AG10803 (cell line): Measurements from ENCODE around the gene MARK3.

Experiments used
- DNase-seq: peaks from one replicate; pipeline ENCODE4 v3.0.0; 2010; ENCODE audit warnings: low read depth
- H3K4me3 ChIP-seq: 2 replicates; pipeline ENCODE4 v1.5.1; 2011; ENCODE audit warnings: mild to moderate bottlenecking, low read length, control low read depth
- TF ChIP-seq, protein P1 (sequence below): conservative IDR thresholded peaks from 2 replicates; pipeline ENCODE4 v1.5.1; 2011; ENCODE audit warnings: mild to moderate bottlenecking, low read length, control low read depth, inconsistent platforms

Gene MARK3

DNA sequence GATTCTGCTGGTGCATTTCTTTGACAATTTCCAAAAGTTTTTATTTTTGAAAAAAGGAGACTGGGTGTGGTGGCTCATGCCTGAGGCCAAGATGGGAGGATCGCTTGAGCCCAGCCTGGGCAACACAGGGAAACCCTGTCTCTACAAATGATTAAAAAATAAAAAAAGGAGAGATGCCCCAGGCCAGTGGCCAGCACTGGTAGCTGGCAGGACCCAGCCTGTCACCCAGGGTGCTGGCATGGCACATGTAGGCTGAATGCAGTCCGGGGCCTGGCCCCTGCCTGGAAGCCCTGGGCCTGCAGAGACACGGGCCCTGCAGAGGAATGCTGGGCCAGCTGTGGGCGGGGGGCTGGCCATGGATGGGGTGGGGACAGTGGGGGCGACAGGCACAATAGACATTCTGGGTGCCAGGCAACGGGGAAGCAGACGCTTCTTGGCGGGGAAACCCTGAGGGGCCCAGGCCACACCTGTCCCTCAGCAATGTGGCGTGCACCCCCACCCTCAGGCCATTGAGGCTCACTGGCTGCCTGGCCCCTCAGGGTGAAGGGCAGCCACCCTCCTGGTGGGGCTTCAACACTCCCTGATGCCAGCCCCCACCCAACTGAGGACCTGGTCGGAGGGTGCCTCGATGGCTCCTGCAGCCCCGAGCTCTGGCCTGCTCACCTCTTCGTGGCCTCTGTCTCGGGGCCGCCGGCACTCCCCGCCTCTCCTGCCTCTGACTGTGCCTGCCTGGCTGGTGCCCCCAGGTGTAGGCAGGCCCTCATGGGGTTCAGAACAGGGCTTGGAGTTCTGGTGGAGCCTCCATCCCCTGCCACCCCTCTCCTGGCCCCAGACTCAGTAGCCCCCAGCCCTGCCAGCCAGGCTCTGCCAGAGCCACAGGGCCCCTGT is 155.8 kb downstream of the MARK3 start:
- TF ChIP-seq, protein P1, sequence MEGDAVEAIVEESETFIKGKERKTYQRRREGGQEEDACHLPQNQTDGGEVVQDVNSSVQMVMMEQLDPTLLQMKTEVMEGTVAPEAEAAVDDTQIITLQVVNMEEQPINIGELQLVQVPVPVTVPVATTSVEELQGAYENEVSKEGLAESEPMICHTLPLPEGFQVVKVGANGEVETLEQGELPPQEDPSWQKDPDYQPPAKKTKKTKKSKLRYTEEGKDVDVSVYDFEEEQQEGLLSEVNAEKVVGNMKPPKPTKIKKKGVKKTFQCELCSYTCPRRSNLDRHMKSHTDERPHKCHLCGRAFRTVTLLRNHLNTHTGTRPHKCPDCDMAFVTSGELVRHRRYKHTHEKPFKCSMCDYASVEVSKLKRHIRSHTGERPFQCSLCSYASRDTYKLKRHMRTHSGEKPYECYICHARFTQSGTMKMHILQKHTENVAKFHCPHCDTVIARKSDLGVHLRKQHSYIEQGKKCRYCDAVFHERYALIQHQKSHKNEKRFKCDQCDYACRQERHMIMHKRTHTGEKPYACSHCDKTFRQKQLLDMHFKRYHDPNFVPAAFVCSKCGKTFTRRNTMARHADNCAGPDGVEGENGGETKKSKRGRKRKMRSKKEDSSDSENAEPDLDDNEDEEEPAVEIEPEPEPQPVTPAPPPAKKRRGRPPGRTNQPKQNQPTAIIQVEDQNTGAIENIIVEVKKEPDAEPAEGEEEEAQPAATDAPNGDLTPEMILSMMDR, result no peak
- no peak for DNase-seq
- H3K4me3 ChIP-seq, result no peak overlapping the region; the same call in 1 of the 2 replicates

DNA sequence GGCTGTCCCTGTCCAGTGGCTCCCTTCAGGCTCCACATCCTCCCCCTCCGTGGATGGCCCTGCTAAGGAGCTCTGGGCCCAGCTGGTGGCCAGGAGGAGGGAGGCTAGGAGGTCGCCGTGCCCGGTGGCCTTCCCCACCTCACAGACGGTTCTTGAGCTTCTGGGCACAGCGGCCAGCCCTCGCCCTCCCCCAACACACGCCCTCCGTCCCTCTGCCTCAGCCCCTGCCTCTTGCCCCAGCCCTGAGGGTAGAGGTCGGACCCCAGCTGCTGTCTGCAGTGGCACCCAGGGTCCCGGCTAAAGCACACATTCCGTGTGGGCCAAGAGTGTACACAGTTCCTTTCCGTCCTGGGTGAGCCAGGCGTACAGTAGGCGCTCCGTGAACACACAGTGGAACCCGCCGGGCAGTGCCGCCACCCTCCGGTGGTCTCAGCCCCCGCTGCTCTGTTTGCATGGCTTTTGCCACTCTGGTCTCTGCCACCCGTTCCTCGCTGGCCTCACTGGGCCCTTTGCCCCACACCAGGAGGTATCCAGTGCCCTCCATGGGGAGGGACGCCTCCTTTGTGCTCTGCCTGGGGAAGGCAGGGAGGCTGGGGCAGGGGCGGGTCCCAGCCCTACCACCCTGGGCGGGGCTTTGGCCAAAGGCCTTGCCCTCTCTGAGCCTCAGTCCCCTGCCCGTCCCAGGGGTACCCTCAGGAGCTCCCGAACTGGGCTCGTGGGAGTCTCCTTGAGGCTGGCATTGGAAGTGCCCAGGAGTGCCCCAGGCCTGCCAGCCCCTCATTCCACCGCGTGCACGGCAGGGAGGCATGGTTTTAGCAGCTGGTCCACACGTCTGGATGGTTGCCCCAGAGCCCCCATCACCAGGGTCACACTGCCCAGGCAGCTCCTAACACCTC is 156.7 kb downstream of the MARK3 start:
- DNase-seq, result no peak
- TF ChIP-seq, protein P1, result 0 out of 2 replicates have a peak, but pooled peaks have one; percentile 8
- H3K4me3 ChIP-seq, result no peak overlapping the region

DNA sequence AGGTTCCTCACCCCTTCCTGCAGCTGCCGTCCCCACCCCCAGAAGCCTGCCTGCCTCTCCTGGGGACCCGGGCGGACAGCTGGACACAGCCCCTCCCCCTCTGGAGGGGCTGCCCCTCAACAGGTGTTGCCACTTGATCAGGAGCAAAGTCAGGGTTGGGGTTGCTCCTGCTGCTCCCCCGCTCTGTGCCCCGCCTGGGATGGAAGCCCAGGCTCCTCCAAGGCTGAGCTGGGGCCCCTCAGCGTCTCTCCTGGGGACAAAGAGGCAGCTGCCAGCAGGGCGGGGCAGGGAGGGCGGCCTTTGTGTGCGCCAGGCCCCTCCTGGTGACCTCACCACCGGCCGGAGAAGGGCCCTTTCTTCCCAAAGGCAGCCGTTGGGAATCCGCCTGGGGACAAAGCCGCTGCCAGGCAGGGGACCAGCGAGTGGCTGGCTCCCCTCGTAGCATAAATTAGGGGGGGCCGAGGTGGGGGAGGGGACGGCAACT is 157.4 kb downstream of the MARK3 start:
- H3K4me3 ChIP-seq, result no peak overlapping the region
- TF ChIP-seq, protein P1, result no peak
- DNase-seq, result no peak

DNA sequence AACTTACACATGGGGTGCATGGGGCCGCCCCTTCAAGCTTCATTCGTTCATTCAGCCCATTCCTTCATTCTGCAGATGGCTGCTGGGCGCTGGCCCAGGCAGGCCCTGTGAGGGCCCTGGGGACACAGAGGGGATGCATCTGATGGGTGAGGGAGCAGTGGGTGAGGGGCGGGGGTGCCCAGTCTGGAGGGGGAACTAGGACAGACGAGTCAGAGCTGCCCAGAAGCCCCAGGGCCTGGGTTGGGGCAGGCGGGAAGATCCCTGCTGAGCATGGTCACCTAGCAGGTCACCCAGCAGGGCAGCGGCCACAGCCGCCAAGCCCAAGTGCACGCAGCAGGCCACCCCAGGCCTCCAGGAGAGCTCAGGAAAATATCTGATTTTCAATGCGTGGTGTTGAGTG is 157.9 kb downstream of the MARK3 start:
- TF ChIP-seq, protein P1, result no peak
- H3K4me3 ChIP-seq, result no peak overlapping the region
- DNase-seq, result no peak

DNA sequence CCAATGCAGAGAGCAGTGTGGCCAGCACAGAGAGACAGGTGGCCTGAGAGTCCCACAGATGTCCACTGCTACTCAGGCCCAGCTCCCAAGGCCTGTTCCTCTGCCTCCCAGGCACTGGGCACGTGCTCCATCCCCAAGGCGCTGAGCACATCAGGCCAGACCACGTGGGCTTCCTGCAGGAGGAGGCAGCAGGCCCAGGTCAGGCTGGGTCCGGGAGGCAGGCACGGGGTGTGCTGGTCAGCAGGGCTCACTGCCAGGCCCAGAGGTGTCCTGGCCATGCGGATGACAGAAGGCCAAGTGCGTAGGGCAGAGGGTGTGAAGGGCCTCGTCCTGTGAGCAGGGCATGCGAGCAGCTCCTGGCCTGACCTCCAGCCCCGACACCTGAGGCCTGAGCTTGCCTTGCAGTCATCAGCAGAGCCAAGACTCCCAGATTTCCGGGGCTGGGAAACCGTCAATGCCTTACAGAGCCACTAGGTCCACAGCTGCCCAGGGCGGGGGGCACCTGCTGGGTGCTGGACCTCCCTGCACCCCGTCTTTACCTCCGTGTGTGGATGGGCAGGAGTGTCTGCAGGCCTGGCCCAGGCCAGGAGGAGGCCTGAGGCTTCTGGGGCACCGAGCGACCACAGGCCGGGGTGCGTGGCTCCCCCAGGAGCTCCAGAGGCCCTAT is 158.6 kb downstream of the MARK3 start:
- TF ChIP-seq, protein P1, result no peak
- no peak overlapping the region for H3K4me3 ChIP-seq
- DNase-seq, result no peak

DNA sequence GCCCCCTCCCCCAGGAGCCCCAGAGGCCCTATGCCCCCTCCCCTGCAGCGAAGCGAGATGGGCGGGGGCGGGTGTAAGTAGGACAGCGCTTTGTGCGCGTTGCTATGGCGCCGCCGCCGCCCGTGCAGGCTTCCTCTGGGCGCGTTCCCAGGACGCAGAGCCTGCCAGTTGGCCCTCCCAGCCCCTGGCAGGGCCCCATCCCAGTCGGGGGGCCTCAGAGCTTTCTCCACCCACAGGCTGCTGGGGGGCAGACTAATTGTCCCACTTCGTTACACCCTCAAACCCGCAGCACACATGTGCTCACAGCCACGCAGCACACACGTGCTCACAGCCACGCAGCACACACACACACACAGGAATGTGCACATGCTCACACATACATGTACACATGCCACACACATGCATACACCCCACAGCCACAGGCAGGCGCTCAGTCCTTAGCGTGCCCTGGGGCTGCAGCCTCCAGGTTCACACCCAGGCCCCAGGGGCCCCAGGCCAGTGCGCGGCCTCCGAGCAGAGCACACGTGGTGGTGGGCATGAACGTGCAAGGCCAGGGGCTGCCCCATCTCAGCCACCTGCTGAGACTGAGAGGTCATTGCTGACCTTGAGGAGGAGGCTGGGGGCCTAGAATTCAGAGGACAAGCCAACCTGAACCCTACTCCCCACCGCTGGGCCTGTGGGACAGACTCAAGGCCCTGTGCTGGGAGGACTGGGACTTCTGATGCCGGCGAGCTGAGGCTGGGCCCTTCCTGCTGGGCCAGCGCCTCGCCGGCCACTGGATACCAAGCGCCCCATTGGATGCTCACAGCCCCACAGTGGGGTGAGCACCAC is 159.4 kb downstream of the MARK3 start:
- DNase-seq, result no peak
- no peak overlapping the region for H3K4me3 ChIP-seq
- TF ChIP-seq, protein P1, result no peak
